ENCODE measurements around the gene RHOV.
"Not testable (repeated sequence)": the region's sequence is repeated elsewhere in the genome, so short reads cannot be mapped to it uniquely, and the experiment has no call there.

Gene RHOV

GRCh38 chr15:40875991-40876730 is 2.1 kb upstream of the RHOV start:
- no peak for DNase-seq (ENCODE audit: extremely low read depth in 1 of 2, low read depth in 1 of 2)

- DNase-seq (ENCODE audit: extremely low read depth in 1 of 2, low read depth in 1 of 2): no peak
These were observed 992 bp downstream of the RHOV start for GRCh38 chr15:40872791-40873693.

- DNase-seq (ENCODE audit: extremely low read depth in 1 of 2, low read depth in 1 of 2): no peak
These were observed 2.1 kb downstream of the RHOV start for GRCh38 chr15:40871749-40872617.

- no peak for DNase-seq (ENCODE audit: extremely low read depth in 1 of 2, low read depth in 1 of 2)
These were observed 3.3 kb downstream of the RHOV start for GRCh38 chr15:40870716-40871115.

GRCh38 chr15:40869686-40870085 is 4.3 kb downstream of the RHOV start:
- no peak for DNase-seq (ENCODE audit: extremely low read depth in 1 of 2, low read depth in 1 of 2)

GRCh38 chr15:40867199-40867598 is 6.8 kb downstream of the RHOV start:
- no peak for DNase-seq (ENCODE audit: extremely low read depth in 1 of 2, low read depth in 1 of 2)

GRCh38 chr15:40863660-40864270 is 10.3 kb downstream of the RHOV start:
- no peak for DNase-seq (ENCODE audit: extremely low read depth in 1 of 2, low read depth in 1 of 2)

- not testable (repeated sequence) for DNase-seq (ENCODE audit: extremely low read depth in 1 of 2, low read depth in 1 of 2)
These were observed 12.9 kb downstream of the RHOV start for GRCh38 chr15:40861147-40861546.

- DNase-seq (ENCODE audit: extremely low read depth in 1 of 2, low read depth in 1 of 2): peak; percentile 49 to 73
These were observed 14.7 kb downstream of the RHOV start for GRCh38 chr15:40859206-40859851.

GRCh38 chr15:40858706-40859105 is 15.3 kb downstream of the RHOV start:
- DNase-seq (ENCODE audit: extremely low read depth in 1 of 2, low read depth in 1 of 2): no peak

- peak in 1 of 2 donors; percentile 50 for DNase-seq (ENCODE audit: extremely low read depth in 1 of 2, low read depth in 1 of 2)
These were observed 16.3 kb downstream of the RHOV start for GRCh38 chr15:40857601-40858341.

- no peak for DNase-seq (ENCODE audit: extremely low read depth in 1 of 2, low read depth in 1 of 2)
These were observed 17.3 kb downstream of the RHOV start for GRCh38 chr15:40856746-40857145.

- DNase-seq (ENCODE audit: extremely low read depth in 1 of 2, low read depth in 1 of 2): no peak
These were observed 18.3 kb downstream of the RHOV start for GRCh38 chr15:40855706-40856234.

- no peak for DNase-seq (ENCODE audit: extremely low read depth in 1 of 2, low read depth in 1 of 2)
These were observed 19.9 kb downstream of the RHOV start for GRCh38 chr15:40854161-40854560.

- DNase-seq (ENCODE audit: extremely low read depth in 1 of 2, low read depth in 1 of 2): no peak
These were observed 20.7 kb downstream of the RHOV start for GRCh38 chr15:40853241-40853890.

GRCh38 chr15:40852529-40852928 is 21.5 kb downstream of the RHOV start:
- no peak for DNase-seq (ENCODE audit: extremely low read depth in 1 of 2, low read depth in 1 of 2)

GRCh38 chr15:40850576-40851112 is 23.4 kb downstream of the RHOV start:
- no peak for DNase-seq (ENCODE audit: extremely low read depth in 1 of 2, low read depth in 1 of 2)

- no peak for DNase-seq (ENCODE audit: extremely low read depth in 1 of 2, low read depth in 1 of 2)
These were observed 26.6 kb downstream of the RHOV start for GRCh38 chr15:40847223-40847961.

All from stimulated activated CD8-positive, alpha-beta memory T cell treated with anti-CD3 and anti-CD28 coated beads, Interleukin-7, amount 100 ng/mL, for 48 hours (primary cell).